BE2C (cell line): ENCODE data around the gene OR2D3.
"Not testable (repeated sequence)": the region's sequence is repeated elsewhere in the genome, so short reads cannot be mapped to it uniquely, and the experiment has no call there.

Source experiments
- DNase-seq: peaks from one replicate; pipeline ENCODE4 v3.0.0-alpha.2; 2020
- H3K27me3 ChIP-seq: fragments of 250-450 bp; sonication (Bioruptor Pico); 2 replicates; pipeline ENCODE4 v1.5.1; 2020; ENCODE audit warnings: mild to moderate bottlenecking
- H3K36me3 ChIP-seq: fragments of 250-450 bp; sonication (Bioruptor Pico); 2 replicates; pipeline ENCODE4 v1.5.1; 2020; ENCODE audit warnings: mild to moderate bottlenecking
- H3K4me1 ChIP-seq: fragments of 250-450 bp; sonication (Bioruptor Pico); 2 replicates; pipeline ENCODE4 v1.5.1; 2020
- H3K4me3 ChIP-seq: 2 replicates; pipeline ENCODE4 v1.5.1; 2011; ENCODE audit warnings: low read depth, low read length
- H3K9me3 ChIP-seq: fragments of 250-450 bp; sonication (Bioruptor Pico); 2 replicates; pipeline ENCODE4 v1.5.1; 2020
- TF ChIP-seq, protein P1 (sequence below): IDR thresholded peaks from 2 replicates; pipeline ENCODE4 v1.5.1; 2012; ENCODE audit warnings: mild to moderate bottlenecking, low read depth, low read length

The OR2D3 gene

GRCh38 chr11:6900327-6900999, 20.3 kb upstream of the OR2D3 start:
- TF ChIP-seq, protein P1, sequence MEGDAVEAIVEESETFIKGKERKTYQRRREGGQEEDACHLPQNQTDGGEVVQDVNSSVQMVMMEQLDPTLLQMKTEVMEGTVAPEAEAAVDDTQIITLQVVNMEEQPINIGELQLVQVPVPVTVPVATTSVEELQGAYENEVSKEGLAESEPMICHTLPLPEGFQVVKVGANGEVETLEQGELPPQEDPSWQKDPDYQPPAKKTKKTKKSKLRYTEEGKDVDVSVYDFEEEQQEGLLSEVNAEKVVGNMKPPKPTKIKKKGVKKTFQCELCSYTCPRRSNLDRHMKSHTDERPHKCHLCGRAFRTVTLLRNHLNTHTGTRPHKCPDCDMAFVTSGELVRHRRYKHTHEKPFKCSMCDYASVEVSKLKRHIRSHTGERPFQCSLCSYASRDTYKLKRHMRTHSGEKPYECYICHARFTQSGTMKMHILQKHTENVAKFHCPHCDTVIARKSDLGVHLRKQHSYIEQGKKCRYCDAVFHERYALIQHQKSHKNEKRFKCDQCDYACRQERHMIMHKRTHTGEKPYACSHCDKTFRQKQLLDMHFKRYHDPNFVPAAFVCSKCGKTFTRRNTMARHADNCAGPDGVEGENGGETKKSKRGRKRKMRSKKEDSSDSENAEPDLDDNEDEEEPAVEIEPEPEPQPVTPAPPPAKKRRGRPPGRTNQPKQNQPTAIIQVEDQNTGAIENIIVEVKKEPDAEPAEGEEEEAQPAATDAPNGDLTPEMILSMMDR, result no peak
- H3K9me3 ChIP-seq, result no peaks in the 10 kb centered on the region
- H3K36me3 ChIP-seq, result no peaks in the 10 kb centered on the region
- H3K4me1 ChIP-seq, result no peaks in the 10 kb centered on the region
- no peak overlapping the region for H3K4me3 ChIP-seq
- no peaks in the 10 kb centered on the region for H3K27me3 ChIP-seq
- no peak for DNase-seq

GRCh38 chr11:6904804-6905203, 16.0 kb upstream of the OR2D3 start:
- not testable (repeated sequence) for H3K4me3 ChIP-seq, H3K4me1 ChIP-seq, H3K9me3 ChIP-seq, DNase-seq, H3K27me3 ChIP-seq, H3K36me3 ChIP-seq

- TF ChIP-seq, protein P1, result no peak
- Histone ChIP-seq H3K4me1 (no peaks in the 10 kb centered on the region), H3K9me3 (no peaks in the 10 kb centered on the region), H3K36me3 (no peaks in the 10 kb centered on the region), H3K4me3 (no peak overlapping the region), H3K27me3 (no peaks in the 10 kb centered on the region)
- no peak for DNase-seq
These were observed 9.4 kb upstream of the OR2D3 start for GRCh38 chr11:6911378-6911777.

DNA sequence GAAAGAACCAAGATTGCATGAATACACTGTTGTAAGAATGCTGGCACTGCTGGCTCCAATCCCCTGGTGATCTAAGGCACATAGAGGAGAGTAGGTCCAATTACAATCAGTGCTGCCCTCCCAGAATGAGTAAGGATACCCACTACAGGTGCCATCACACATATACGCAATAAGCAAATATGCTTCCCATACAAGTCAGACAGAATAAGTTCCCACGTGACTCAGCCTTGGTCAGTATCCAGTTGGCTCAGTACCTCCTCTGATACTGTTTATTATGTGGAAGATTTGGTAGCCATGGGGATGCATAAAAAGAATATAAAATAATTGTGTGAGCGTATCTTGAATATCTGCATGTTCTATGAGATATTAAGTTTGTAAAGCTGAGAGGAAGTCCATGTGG, 8.9 kb upstream of the OR2D3 start:
- no peak for DNase-seq
- TF ChIP-seq, protein P1, result no peak
- H3K9me3 ChIP-seq, result no peaks in the 10 kb centered on the region

DNA sequence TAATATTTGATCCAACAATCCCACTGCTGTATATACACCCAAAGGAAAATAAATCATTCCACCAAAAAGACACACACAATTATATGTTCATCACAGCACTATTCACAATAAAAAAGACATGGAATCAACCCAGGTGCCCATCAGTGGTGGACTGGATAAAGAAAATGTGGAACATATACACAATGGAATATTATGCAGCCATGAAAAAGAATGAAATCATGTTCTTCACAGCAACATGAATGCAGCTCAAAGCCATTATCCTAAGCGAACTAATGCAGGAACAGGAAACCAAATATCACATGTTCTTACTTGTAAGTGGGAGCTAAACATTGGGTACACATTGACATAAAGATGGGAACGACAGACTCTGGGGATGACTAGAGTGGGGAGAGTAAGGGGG, 1.1 kb upstream of the OR2D3 start:
- Histone ChIP-seq H3K9me3 (no peaks in the 10 kb centered on the region), H3K36me3 (no peaks in the 10 kb centered on the region), H3K4me3 (no peak overlapping the region), H3K27me3 (no peaks in the 10 kb centered on the region), H3K4me1 (no peaks in the 10 kb centered on the region)
- DNase-seq, result no peak
- TF ChIP-seq, protein P1, result no peak

More for the DNA sequence above, 8.9 kb upstream of the OR2D3 start:
- Histone ChIP-seq H3K27me3 (no peaks in the 10 kb centered on the region), H3K4me3 (no peak overlapping the region), H3K36me3 (no peaks in the 10 kb centered on the region), H3K4me1 (no peaks in the 10 kb centered on the region)

- H3K4me3 ChIP-seq, result no peak overlapping the region
- no peaks in the 10 kb centered on the region for H3K36me3 ChIP-seq
- TF ChIP-seq, protein P1, result no peak
- no peaks in the 10 kb centered on the region for H3K9me3 ChIP-seq
- H3K27me3 ChIP-seq, result peaks cover 18% of the 10 kb centered on the region
- DNase-seq, result no peak
- no peaks in the 10 kb centered on the region for H3K4me1 ChIP-seq
These were observed 4.3 kb downstream of the OR2D3 start for GRCh38 chr11:6925007-6925577.
